Ectodermal cell (in vitro differentiated cells): ENCODE data around the gene CGGBP1.
"Not testable (repeated sequence)": the region's sequence is repeated elsewhere in the genome, so short reads cannot be mapped to it uniquely, and the experiment has no call there.

ENCODE experiments used
- H3K27ac ChIP-seq: 2 replicates; pipeline ENCODE4 v1.7.0; 2013; ENCODE audit warnings: mild to moderate bottlenecking, low read depth, low read length; ENCODE audit not compliant: insufficient read depth, poor library complexity, severe bottlenecking
- H3K27me3 ChIP-seq: 2 replicates; pipeline ENCODE4 v1.7.0; 2013; ENCODE audit warnings: mild to moderate bottlenecking, low read length; ENCODE audit not compliant: insufficient read depth, control insufficient read depth, poor library complexity, severe bottlenecking
- H3K36me3 ChIP-seq: one replicate; pipeline ENCODE4 v1.7.0; 2013; ENCODE audit warnings: low read length; ENCODE audit not compliant: control insufficient read depth, insufficient read depth
- H3K4me1 ChIP-seq: one replicate; pipeline ENCODE4 v1.7.0; 2013; ENCODE audit warnings: low read length; ENCODE audit not compliant: control insufficient read depth, insufficient read depth
- H3K4me3 ChIP-seq: 2 replicates; pipeline ENCODE4 v1.7.0; 2013; ENCODE audit warnings: low read depth, low read length, control low read depth; ENCODE audit not compliant: insufficient read depth
- H3K9me3 ChIP-seq: 2 replicates; pipeline ENCODE4 v1.7.0; 2013; ENCODE audit warnings: mild to moderate bottlenecking, low read length, moderate library complexity; ENCODE audit not compliant: control insufficient read depth
- WGBS, 2 experiments: methylation state at CpG; one replicate each; pipeline ENCODE4 v1.1.7; 2013; ENCODE audit warnings: missing lambda C conversion rate in 2 of 2; 5-methylcytosine and 5-hydroxymethylcytosine counted together

Gene CGGBP1

GRCh38 chr3:88019024-88019423 is 39.8 kb downstream of the CGGBP1 start:
- no peaks in the 10 kb centered on the region for H3K36me3 ChIP-seq
- 86 to 100% methylated on average over 1 of the region's 2 CpGs for WGBS, 2 experiments
- no peak overlapping the region for H3K27ac ChIP-seq
- H3K27me3 ChIP-seq, result no peaks in the 10 kb centered on the region
- H3K4me3 ChIP-seq, result no peak overlapping the region
- no peaks in the 10 kb centered on the region for H3K4me1 ChIP-seq
- no peaks in the 10 kb centered on the region for H3K9me3 ChIP-seq

GRCh38 chr3:88015656-88016055 is 43.1 kb downstream of the CGGBP1 start:
- H3K4me1 ChIP-seq, H3K4me3 ChIP-seq, H3K36me3 ChIP-seq, H3K9me3 ChIP-seq, H3K27ac ChIP-seq, H3K27me3 ChIP-seq: not testable (repeated sequence)
- WGBS, 2 experiments, result 96 to 97% methylated on average over 35 of the region's 35 CpGs

DNA sequence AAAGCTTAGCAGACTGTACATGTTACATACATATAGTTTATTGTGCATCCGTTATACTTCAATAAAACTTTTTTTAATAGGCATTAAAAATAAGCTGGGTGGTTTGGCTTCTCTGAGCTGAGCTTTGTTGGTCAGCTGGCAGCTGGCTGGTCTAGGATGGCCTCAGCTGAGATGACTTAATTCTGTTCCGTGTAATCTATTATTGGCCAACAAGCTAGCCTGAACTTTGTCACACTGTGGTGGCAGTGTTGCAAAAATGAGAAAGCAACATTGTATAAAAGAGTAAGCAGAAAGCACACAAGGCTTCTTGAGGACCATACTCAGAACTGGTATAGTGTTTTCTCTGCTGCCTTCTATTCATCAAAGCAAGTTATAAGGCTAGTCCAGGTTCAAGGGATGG is 45.2 kb downstream of the CGGBP1 start:
- 85 to 96% methylated on average over 1 of the region's 2 CpGs for WGBS, 2 experiments
- Histone ChIP-seq H3K27ac (no peak overlapping the region), H3K4me3 (no peak overlapping the region), H3K9me3 (no peaks in the 10 kb centered on the region), H3K27me3 (no peaks in the 10 kb centered on the region), H3K36me3 (no peaks in the 10 kb centered on the region), H3K4me1 (no peaks in the 10 kb centered on the region)

DNA sequence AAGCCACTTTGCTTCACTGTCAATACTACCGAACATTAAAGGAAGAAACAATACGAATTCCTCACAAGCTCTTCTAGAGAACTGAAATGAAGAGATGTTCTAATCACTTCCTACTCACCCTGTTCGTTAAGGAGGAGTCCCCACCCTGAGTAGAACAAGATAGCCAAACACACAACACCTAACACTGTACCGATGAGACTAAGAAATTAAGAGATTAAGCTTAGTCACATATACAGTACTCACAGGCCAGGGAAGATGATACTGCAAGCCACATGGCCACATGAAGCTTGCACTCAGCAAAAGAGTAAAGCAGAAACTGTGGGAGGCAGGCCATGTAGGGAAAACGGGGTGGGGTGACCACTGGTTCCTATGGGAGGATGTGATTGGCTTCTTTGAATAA is 48.0 kb downstream of the CGGBP1 start:
- Histone ChIP-seq H3K27me3 (no peaks in the 10 kb centered on the region), H3K4me1 (no peaks in the 10 kb centered on the region), H3K27ac (no peak overlapping the region), H3K9me3 (no peaks in the 10 kb centered on the region), H3K36me3 (no peaks in the 10 kb centered on the region), H3K4me3 (no peak overlapping the region)
- 90 to 95% methylated on average over 5 of the region's 5 CpGs for whole genome bisulfite sequencing, 2 experiments

- Histone ChIP-seq H3K4me1 (no peaks in the 10 kb centered on the region), H3K27me3 (no peaks in the 10 kb centered on the region), H3K27ac (no peak overlapping the region), H3K4me3 (no peak overlapping the region), H3K36me3 (no peaks in the 10 kb centered on the region), H3K9me3 (no peaks in the 10 kb centered on the region)
- WGBS, 2 experiments, result 79 to 95% methylated on average over 1 to 2 of the region's 2 CpGs
Observed at GRCh38 chr3:88009066-88009465, 49.7 kb downstream of the CGGBP1 start.

GRCh38 chr3:88005066-88005465 is 53.7 kb downstream of the CGGBP1 start:
- Histone ChIP-seq H3K4me1 (no peaks in the 10 kb centered on the region), H3K27ac (no peak overlapping the region), H3K9me3 (no peaks in the 10 kb centered on the region), H3K4me3 (no peak overlapping the region), H3K27me3 (no peaks in the 10 kb centered on the region), H3K36me3 (no peaks in the 10 kb centered on the region)
- 83% methylated on average over 1 of the region's 2 CpGs; no CpG with 5 or more reads in 1 of the 2 experiments for WGBS, 2 experiments

DNA sequence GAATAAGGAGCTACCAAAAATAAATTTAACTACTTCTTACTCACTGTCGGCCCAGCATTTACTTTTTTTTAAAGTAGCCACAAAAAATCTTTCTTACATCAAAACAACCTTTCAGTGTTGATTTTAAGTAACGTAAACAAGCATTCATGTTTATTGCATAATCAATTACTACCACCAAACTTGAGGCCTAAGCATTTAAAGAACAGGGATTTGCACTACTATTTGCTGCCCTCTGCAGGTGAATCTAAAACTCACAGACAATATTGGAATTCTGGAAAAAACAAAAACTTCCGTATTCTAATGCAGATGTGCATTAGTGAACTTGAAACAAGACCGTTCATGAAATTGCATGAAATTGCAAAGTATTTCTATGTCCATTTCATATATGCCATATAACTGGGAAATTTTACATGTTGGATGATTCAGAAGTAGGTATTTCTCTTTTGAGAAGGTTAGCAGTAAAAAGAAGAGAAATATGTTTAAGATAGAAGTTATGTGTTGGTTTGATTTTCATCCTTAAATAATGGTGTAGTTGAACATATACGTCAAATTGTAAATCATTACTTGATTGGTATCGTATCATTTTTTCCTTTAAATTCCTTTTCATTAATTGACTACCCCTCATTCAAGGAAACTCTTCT is 55.6 kb downstream of the CGGBP1 start:
- H3K4me3 ChIP-seq, result no peak overlapping the region
- no peaks in the 10 kb centered on the region for H3K36me3 ChIP-seq
- H3K9me3 ChIP-seq, result no peaks in the 10 kb centered on the region
- 61 to 70% methylated on average over 5 to 6 of the region's 6 CpGs for WGBS, 2 experiments
- H3K4me1 ChIP-seq, result no peaks in the 10 kb centered on the region
- H3K27ac ChIP-seq, result no peak overlapping the region
- H3K27me3 ChIP-seq, result no peaks in the 10 kb centered on the region

- Histone ChIP-seq H3K27ac (no peak overlapping the region), H3K27me3 (no peaks in the 10 kb centered on the region), H3K36me3 (no peaks in the 10 kb centered on the region), H3K9me3 (no peaks in the 10 kb centered on the region), H3K4me3 (no peak overlapping the region), H3K4me1 (no peaks in the 10 kb centered on the region)
- WGBS, 2 experiments, result 94 to 97% methylated on average over 3 of the region's 3 CpGs
Observed at GRCh38 chr3:88002448-88002847, 56.4 kb downstream of the CGGBP1 start.
